GM18526 (cell line): ENCODE results near the gene ELMO1.

Experiments used
- POLR2A ChIP-seq: IDR thresholded peaks from 3 replicates; pipeline ENCODE4 v1.6.1; 2011; ENCODE audit not compliant: insufficient read length; ENCODE audit errors: extremely low read depth

ELMO1 gene

GRCh38 chr7:37284805-37285231 is 163.8 kb downstream of the ELMO1 start:
- no peak for TF ChIP-seq POLR2A

GRCh38 chr7:37284285-37284684 is 164.4 kb downstream of the ELMO1 start:
- TF ChIP-seq POLR2A: no peak

GRCh38 chr7:37283716-37284115 is 164.9 kb downstream of the ELMO1 start:
- TF ChIP-seq POLR2A: no peak

- TF ChIP-seq POLR2A: no peak
Measured at GRCh38 chr7:37282927-37283326, 165.7 kb downstream of the ELMO1 start.

GRCh38 chr7:37282093-37282444 is 166.6 kb downstream of the ELMO1 start:
- no peak for TF ChIP-seq POLR2A

- TF ChIP-seq POLR2A: no peak
Measured at GRCh38 chr7:37281368-37282092, 167.1 kb downstream of the ELMO1 start.

- no peak for TF ChIP-seq POLR2A
Measured at GRCh38 chr7:37277513-37277912, 171.2 kb downstream of the ELMO1 start.

GRCh38 chr7:37275078-37275710 is 173.5 kb downstream of the ELMO1 start:
- TF ChIP-seq POLR2A: no peak

- no peak for TF ChIP-seq POLR2A
Measured at GRCh38 chr7:37273891-37274290, 174.8 kb downstream of the ELMO1 start.

GRCh38 chr7:37269711-37270508 is 178.8 kb downstream of the ELMO1 start:
- TF ChIP-seq POLR2A: no peak

GRCh38 chr7:37267251-37267650 is 181.4 kb downstream of the ELMO1 start:
- TF ChIP-seq POLR2A: no peak

GRCh38 chr7:37265876-37266275 is 182.8 kb downstream of the ELMO1 start:
- no peak for TF ChIP-seq POLR2A

GRCh38 chr7:37265006-37265405 is 183.7 kb downstream of the ELMO1 start:
- TF ChIP-seq POLR2A: no peak

- TF ChIP-seq POLR2A: no peak
Measured at GRCh38 chr7:37262181-37262580, 186.5 kb downstream of the ELMO1 start.

- no peak for TF ChIP-seq POLR2A
Measured at GRCh38 chr7:37259319-37259821, 189.3 kb downstream of the ELMO1 start.

GRCh38 chr7:37256631-37257030 is 192.0 kb downstream of the ELMO1 start:
- no peak for TF ChIP-seq POLR2A
